ENCODE results near the gene PAX1.

DNA sequence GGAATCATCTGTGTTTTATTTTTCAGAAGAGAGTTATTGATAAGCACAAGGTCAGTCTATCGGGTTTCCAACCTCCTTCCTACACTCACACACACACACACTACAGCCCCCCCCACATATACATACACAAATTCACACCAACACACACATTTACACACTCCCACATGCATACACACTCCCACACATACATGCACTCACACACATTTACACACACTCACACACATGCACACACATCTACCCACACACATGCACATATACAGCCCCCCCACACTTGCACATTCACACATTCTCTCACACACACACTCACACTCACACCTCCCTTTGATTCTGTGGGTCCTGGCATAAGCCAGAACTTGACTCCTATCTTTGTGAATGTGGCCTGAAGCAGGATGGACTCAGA, 34.5 kb upstream of the PAX1 start:
- no peak for TF ChIP-seq GABPA (IDR thresholded peaks at IDR 0.05 in 1 of 2, conservative IDR thresholded peaks at IDR 0.05 in 1 of 2)
- TF ChIP-seq, protein P1, sequence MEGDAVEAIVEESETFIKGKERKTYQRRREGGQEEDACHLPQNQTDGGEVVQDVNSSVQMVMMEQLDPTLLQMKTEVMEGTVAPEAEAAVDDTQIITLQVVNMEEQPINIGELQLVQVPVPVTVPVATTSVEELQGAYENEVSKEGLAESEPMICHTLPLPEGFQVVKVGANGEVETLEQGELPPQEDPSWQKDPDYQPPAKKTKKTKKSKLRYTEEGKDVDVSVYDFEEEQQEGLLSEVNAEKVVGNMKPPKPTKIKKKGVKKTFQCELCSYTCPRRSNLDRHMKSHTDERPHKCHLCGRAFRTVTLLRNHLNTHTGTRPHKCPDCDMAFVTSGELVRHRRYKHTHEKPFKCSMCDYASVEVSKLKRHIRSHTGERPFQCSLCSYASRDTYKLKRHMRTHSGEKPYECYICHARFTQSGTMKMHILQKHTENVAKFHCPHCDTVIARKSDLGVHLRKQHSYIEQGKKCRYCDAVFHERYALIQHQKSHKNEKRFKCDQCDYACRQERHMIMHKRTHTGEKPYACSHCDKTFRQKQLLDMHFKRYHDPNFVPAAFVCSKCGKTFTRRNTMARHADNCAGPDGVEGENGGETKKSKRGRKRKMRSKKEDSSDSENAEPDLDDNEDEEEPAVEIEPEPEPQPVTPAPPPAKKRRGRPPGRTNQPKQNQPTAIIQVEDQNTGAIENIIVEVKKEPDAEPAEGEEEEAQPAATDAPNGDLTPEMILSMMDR (IDR thresholded peaks at IDR 0.05; ENCODE audit: low read depth, low read length, missing input control), result no peak
- TF ChIP-seq, protein P2, sequence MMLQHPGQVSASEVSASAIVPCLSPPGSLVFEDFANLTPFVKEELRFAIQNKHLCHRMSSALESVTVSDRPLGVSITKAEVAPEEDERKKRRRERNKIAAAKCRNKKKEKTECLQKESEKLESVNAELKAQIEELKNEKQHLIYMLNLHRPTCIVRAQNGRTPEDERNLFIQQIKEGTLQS (IDR thresholded peaks at IDR 0.05), result no peak
- TF ChIP-seq, protein P3, sequence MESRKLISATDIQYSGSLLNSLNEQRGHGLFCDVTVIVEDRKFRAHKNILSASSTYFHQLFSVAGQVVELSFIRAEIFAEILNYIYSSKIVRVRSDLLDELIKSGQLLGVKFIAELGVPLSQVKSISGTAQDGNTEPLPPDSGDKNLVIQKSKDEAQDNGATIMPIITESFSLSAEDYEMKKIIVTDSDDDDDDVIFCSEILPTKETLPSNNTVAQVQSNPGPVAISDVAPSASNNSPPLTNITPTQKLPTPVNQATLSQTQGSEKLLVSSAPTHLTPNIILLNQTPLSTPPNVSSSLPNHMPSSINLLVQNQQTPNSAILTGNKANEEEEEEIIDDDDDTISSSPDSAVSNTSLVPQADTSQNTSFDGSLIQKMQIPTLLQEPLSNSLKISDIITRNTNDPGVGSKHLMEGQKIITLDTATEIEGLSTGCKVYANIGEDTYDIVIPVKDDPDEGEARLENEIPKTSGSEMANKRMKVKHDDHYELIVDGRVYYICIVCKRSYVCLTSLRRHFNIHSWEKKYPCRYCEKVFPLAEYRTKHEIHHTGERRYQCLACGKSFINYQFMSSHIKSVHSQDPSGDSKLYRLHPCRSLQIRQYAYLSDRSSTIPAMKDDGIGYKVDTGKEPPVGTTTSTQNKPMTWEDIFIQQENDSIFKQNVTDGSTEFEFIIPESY (IDR thresholded peaks at IDR 0.05), result no peak
- no peak for TF ChIP-seq SP1 (IDR thresholded peaks at IDR 0.05)
- TF ChIP-seq RAD21 (IDR thresholded peaks at IDR 0.05), result no peak
- TF ChIP-seq, protein P4, sequence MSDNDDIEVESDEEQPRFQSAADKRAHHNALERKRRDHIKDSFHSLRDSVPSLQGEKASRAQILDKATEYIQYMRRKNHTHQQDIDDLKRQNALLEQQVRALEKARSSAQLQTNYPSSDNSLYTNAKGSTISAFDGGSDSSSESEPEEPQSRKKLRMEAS (IDR thresholded peaks at IDR 0.05), result no peak
- no peak for TF ChIP-seq JUND (IDR thresholded peaks at IDR 0.05)
- TF ChIP-seq, protein P5, sequence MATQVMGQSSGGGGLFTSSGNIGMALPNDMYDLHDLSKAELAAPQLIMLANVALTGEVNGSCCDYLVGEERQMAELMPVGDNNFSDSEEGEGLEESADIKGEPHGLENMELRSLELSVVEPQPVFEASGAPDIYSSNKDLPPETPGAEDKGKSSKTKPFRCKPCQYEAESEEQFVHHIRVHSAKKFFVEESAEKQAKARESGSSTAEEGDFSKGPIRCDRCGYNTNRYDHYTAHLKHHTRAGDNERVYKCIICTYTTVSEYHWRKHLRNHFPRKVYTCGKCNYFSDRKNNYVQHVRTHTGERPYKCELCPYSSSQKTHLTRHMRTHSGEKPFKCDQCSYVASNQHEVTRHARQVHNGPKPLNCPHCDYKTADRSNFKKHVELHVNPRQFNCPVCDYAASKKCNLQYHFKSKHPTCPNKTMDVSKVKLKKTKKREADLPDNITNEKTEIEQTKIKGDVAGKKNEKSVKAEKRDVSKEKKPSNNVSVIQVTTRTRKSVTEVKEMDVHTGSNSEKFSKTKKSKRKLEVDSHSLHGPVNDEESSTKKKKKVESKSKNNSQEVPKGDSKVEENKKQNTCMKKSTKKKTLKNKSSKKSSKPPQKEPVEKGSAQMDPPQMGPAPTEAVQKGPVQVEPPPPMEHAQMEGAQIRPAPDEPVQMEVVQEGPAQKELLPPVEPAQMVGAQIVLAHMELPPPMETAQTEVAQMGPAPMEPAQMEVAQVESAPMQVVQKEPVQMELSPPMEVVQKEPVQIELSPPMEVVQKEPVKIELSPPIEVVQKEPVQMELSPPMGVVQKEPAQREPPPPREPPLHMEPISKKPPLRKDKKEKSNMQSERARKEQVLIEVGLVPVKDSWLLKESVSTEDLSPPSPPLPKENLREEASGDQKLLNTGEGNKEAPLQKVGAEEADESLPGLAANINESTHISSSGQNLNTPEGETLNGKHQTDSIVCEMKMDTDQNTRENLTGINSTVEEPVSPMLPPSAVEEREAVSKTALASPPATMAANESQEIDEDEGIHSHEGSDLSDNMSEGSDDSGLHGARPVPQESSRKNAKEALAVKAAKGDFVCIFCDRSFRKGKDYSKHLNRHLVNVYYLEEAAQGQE (IDR thresholded peaks at IDR 0.05), result no peak
- TF ChIP-seq EGR1 (IDR thresholded peaks at IDR 0.05; ENCODE audit: low read depth in 2 of 2), result no peak
- no peak for TF ChIP-seq YY1 (IDR thresholded peaks at IDR 0.05)
- no peak for TF ChIP-seq TAF1 (conservative IDR thresholded peaks at IDR 0.05)
- no peak for TF ChIP-seq FOXA2 (IDR thresholded peaks at IDR 0.05)
- no peak for TF ChIP-seq FOXA1 (IDR thresholded peaks at IDR 0.05)

Measured in liver (tissue), 3 donors.